Kidney (tissue), 14 donors: Measurements from ENCODE around the gene PNMA1. TPM values are rescaled to one million over a fixed set of nuclear protein-coding genes. Genes with fewer than 3 reads are reported as not detected.

Experiments
- DNase-seq, 5 donors: peaks; one replicate each; pipeline ENCODE4 v3.0.0-alpha.2; 2013 to 2020
- FAIRE-seq: peaks from 2 replicates; lab custom pipeline; 2012; peaks lifted over from hg19 to GRCh38; lab: Jason Lieb, UNC
- H3K27ac ChIP-seq, 2 donors: one replicate each; pipeline ENCODE4 v1.7.0; 2013; ENCODE audit warnings: low read depth in 2 of 2, low read length in 2 of 2, inconsistent platforms in 1 of 2
- H3K27me3 ChIP-seq: one replicate; pipeline ENCODE4 v1.7.1; 2013; ENCODE audit warnings: low read length, inconsistent platforms; ENCODE audit not compliant: control insufficient read depth, insufficient read depth
- H3K36me3 ChIP-seq, 3 donors: one replicate each; pipeline versions ENCODE4 v1.7.0 to v1.7.1; 2013; ENCODE audit warnings: low read length in 3 of 3, control low read depth in 1 of 3, inconsistent platforms in 1 of 3; ENCODE audit not compliant: insufficient read depth in 3 of 3, control insufficient read depth in 2 of 3
- H3K4me1 ChIP-seq, 3 donors: one replicate each; pipeline versions ENCODE4 v1.7.0 to v1.7.1; 2013; ENCODE audit warnings: low read length in 3 of 3, inconsistent platforms in 1 of 3, low read depth in 1 of 3; ENCODE audit not compliant: control insufficient read depth in 2 of 3, insufficient read depth in 2 of 3
- H3K4me3 ChIP-seq, 3 donors: one replicate each; pipeline versions ENCODE4 v1.7.0 to v1.8.1; 2013; ENCODE audit warnings: low read length in 3 of 3, control low read depth in 1 of 3, inconsistent platforms in 1 of 3
- H3K9ac ChIP-seq, 3 donors: one replicate each; pipeline versions ENCODE4 v1.7.0 to v1.7.1; 2013; ENCODE audit warnings: low read length in 3 of 3, control low read depth in 1 of 3, inconsistent platforms in 1 of 3
- H3K9me3 ChIP-seq, 3 donors: one replicate each; pipeline versions ENCODE4 v1.7.0 to v1.7.1; 2013; ENCODE audit warnings: low read length in 3 of 3, control low read depth in 1 of 3, inconsistent platforms in 1 of 3; ENCODE audit not compliant: control insufficient read depth in 2 of 3, insufficient read depth in 1 of 3
- intact Hi-C: fragments of 100-400 bp; cut with DNase I; formaldehyde crosslinking; loops from one replicate; pipeline ENCODE4 v1.11.1; 2022
- polyA plus RNA-seq: library from polyadenylated mRNA; stranded (reverse); fragments of 350-450 nt; fragmentation: Illumina TruSeq; extraction: RNeasy Lipid Tissue Mini Kit (QIAGEN cat#74804); gene quantifications from one replicate; pipeline ENCODE4 v1.2.3, GENCODE V29; 2014; ENCODE audit warnings: low read depth, low replicate concordance; ENCODE audit not compliant: insufficient read depth
- total RNA-seq: library from RNA; stranded (reverse); fragmentation: NEBNext Ultra II Directional; extraction: Animal tissue kit (Norgen Biotek cat#: 25700); gene quantifications from one replicate; pipeline ENCODE4 v1.2.1, GENCODE V29; 2021
- TF ChIP-seq, protein P1 (sequence below): IDR thresholded peaks from 3 replicates; pipeline ENCODE4 v1.5.1; 2012; ENCODE audit warnings: mild to moderate bottlenecking, moderate library complexity, borderline replicate concordance; ENCODE audit not compliant: insufficient read depth; ENCODE audit errors: extremely low read depth
- donor health status: control.
- donor health status: control.
- donor health status: control.
- donor health status: control.
- donor health status: control.
- donor health status: DM: yes; HTN: yes; CAD: no.
- donor health status: Normal renal cell carcinoma (clear cell type).

The PNMA1 gene
- total and polyA plus RNA-seq, 2 donors from 2014 or later: 34.6 to 53.1 TPM

DNA sequence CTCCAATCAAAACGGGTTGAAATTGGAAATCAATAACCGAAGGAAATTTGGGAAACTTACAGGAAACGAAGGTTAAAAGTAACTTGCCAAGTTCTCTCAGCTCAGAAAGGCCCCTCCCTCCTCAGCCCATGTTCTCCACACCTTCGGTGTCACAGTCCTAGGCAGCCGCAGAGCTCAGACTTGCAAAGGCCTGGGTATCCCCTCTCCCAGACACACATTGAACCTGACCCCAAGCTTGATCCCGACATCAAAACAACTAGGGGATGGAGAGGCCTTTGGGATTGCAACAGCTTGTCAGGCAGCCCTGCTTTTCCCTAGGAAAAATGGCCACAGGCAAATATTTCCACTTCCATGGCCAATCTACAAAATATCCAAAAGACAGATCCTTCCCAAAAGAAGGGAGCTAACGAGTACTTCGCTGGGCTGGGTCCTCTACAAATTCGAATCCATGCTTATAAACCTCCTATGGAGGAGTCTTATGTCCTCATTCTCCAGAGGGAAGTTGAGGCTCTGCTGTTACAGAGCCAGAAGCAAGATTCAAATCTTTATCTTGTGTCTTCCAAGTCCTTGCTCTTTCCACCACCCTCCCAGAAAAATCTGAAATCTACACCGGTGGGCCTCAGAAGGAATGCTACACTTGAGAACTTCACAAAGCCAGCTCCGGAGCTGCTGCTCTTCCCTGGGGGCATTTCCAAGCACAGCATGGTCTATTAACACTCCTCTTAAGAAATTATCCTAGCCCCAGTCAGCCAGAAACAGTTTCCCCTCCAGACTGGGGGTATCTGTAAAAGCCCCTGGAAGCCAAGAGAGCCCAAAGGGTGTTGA lies 35.7 kb upstream of the PNMA1 start:
- TF ChIP-seq, protein P1, sequence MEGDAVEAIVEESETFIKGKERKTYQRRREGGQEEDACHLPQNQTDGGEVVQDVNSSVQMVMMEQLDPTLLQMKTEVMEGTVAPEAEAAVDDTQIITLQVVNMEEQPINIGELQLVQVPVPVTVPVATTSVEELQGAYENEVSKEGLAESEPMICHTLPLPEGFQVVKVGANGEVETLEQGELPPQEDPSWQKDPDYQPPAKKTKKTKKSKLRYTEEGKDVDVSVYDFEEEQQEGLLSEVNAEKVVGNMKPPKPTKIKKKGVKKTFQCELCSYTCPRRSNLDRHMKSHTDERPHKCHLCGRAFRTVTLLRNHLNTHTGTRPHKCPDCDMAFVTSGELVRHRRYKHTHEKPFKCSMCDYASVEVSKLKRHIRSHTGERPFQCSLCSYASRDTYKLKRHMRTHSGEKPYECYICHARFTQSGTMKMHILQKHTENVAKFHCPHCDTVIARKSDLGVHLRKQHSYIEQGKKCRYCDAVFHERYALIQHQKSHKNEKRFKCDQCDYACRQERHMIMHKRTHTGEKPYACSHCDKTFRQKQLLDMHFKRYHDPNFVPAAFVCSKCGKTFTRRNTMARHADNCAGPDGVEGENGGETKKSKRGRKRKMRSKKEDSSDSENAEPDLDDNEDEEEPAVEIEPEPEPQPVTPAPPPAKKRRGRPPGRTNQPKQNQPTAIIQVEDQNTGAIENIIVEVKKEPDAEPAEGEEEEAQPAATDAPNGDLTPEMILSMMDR: no peak
- Histone ChIP-seq H3K9me3 (no peaks in the 10 kb centered on the region), H3K27me3 (no peaks in the 10 kb centered on the region), H3K27ac (no peak overlapping the region), H3K4me3 (no peak overlapping the region), H3K36me3 (no peaks in the 10 kb centered on the region), H3K4me1 (peaks cover 12 to 77% (median 74%) of the 10 kb centered on the region in 3 donors), H3K9ac (no peak overlapping the region)
- FAIRE-seq: no peak
- peak in 1 of 5 donors; percentile 70 for DNase-seq
- intact Hi-C loops: no loop called here

DNA sequence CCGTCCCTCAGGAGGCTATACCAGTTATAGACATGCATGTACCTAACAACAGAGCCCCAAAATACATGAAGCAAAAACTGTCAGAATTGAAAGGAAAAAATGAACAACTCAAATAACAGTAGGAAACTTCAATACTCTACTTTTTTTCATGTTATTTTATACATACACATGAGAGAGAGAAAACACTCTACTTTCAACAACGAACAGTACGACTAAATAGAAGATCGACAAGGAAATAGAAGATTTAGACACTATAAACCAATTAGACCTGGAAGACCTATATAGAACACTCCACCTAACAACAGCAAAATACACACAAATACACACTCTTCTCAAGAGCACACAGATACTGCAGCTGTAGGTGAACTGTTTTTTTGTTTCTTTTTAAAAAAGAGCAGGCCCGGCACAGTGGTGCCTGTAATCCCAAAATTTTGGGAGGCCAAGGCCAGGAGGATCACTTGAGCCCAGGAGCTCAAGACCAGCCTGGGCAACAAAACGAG lies 34.7 kb upstream of the PNMA1 start:
- H3K27me3 ChIP-seq: no peaks in the 10 kb centered on the region
- FAIRE-seq: no peak
- H3K9ac ChIP-seq: no peak overlapping the region
- TF ChIP-seq, protein P1: no peak
- no peak overlapping the region for H3K27ac ChIP-seq
- H3K36me3 ChIP-seq: no peaks in the 10 kb centered on the region
- intact Hi-C loops: no loop called here
- no peaks in the 10 kb centered on the region for H3K9me3 ChIP-seq
- peaks cover 12 to 77% (median 74%) of the 10 kb centered on the region in 3 donors for H3K4me1 ChIP-seq
- H3K4me3 ChIP-seq: no peak overlapping the region
- DNase-seq: no peak

DNA sequence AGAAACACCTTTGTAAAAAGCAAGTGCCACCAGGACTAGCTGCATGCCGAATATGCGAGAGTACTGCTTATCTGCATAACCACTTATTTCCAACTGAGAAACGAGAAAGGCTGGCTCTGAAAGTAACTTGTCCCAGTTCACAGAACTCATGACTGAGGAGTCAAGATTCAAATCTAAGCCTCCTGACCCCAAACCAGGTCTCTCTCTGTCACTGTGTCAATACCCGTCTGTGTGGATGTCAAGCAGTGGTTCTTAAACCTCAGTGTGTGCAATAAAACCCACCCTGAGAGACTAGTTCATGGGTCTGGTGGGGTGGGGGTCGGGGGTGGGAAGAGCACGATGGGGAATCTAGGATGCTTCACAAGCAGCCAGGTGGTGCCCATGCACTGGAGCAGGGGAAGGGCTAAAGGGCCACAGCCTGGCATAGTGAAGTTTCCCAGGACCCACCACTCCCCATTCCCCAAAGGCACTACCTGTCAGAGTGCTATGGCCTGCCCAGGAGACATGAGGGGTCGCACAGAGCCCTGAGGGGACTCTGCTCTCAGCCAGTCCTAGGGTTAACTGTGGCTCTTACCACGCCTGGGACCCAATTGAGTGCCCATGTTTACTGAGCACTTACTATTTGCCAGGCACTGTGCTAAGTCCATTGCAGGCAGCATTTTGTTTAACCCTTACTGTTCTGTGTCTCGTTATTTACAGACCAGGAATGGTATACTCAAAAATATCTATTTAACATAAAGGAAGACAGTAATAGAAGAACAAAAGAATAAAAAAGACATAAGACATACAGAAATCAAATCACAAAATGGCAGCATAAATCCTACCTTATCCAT lies 33.4 kb upstream of the PNMA1 start:
- Histone ChIP-seq H3K4me1 (peaks cover 17 to 77% (median 74%) of the 10 kb centered on the region in 3 donors), H3K27me3 (no peaks in the 10 kb centered on the region), H3K4me3 (no peak overlapping the region), H3K9me3 (no peaks in the 10 kb centered on the region), H3K36me3 (no peaks in the 10 kb centered on the region), H3K9ac (no peak overlapping the region), H3K27ac (no peak overlapping the region)
- intact Hi-C loops: no loop called here
- TF ChIP-seq, protein P1: no peak
- FAIRE-seq (no peak), DNase-seq (no peak)
